GM12873 (cell line): ENCODE results near the gene GALNT16.

ENCODE experiments used
- TF ChIP-seq, protein P1 (sequence below): IDR thresholded peaks from 2 replicates; pipeline ENCODE4 v1.5.1; 2012; ENCODE audit warnings: low read depth, mild to moderate bottlenecking, moderate library complexity, low read length, control low read depth; ENCODE audit not compliant: insufficient read depth; ENCODE audit errors: missing control alignments

Gene GALNT16

DNA sequence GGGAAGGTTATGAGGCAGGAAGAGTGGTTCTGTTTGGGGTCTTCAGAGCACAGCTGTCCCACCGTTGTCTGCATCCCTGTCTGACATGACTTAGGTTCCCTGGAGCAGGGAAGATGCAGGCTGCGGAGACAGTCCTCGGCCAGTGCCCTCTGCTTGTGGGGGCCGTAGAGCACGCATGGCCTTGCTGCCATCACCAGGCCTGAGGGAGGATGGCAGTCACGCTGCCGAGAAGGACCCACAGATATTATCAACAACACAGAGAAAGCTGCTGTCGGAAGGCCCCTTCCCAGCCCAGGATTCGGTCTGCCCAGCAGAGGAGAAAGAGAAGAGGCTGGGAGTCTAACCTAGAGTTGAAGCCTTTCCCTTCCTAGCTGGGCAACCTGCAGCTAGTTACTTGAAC lies 103.1 kb downstream of the GALNT16 start:
- TF ChIP-seq, protein P1, sequence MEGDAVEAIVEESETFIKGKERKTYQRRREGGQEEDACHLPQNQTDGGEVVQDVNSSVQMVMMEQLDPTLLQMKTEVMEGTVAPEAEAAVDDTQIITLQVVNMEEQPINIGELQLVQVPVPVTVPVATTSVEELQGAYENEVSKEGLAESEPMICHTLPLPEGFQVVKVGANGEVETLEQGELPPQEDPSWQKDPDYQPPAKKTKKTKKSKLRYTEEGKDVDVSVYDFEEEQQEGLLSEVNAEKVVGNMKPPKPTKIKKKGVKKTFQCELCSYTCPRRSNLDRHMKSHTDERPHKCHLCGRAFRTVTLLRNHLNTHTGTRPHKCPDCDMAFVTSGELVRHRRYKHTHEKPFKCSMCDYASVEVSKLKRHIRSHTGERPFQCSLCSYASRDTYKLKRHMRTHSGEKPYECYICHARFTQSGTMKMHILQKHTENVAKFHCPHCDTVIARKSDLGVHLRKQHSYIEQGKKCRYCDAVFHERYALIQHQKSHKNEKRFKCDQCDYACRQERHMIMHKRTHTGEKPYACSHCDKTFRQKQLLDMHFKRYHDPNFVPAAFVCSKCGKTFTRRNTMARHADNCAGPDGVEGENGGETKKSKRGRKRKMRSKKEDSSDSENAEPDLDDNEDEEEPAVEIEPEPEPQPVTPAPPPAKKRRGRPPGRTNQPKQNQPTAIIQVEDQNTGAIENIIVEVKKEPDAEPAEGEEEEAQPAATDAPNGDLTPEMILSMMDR, result peak; percentile 28

GRCh38 chr14:69363964-69364363 lies 104.0 kb downstream of the GALNT16 start:
- TF ChIP-seq, protein P1, result no peak

GRCh38 chr14:69364378-69364777 lies 104.4 kb downstream of the GALNT16 start:
- TF ChIP-seq, protein P1, result no peak

DNA sequence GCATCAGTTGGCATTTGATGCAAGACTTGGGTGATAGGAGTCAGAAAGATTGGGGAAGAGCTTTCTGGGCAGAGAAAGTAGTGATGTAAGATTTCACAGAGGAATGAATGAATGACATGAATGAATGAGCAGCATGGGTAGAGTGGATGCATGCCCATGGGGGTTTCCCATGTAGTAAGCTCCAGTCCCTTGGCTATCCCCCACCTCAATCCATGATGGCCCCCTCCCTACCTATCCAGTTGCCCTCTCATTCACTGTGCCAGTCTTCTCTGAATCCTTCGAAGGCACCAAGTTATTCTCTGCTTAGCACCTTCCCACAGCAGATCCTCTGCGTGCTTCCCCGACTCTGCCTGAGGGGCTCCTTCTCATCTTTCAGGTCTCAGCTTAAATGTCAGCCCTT lies 106.1 kb downstream of the GALNT16 start:
- TF ChIP-seq, protein P1, result no peak

DNA sequence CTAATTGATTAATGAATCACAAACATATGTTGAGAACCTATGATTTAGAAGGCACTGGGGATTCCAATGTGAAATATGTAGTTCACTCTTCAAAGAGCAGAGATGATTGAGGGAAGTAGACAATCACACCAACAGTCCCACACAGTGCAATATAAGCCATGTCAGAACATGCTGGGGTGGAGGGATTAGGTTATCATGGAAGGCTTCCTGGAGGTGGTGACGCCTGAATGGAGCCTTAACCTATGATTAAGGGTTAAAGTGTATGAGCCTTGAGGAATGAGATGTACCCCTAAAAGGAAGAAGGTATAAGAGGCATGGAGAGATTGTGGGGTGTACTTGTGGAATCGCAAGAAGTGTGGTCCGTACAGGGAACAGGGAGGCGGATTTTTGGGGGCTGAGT lies 106.8 kb downstream of the GALNT16 start:
- TF ChIP-seq, protein P1, result no peak

DNA sequence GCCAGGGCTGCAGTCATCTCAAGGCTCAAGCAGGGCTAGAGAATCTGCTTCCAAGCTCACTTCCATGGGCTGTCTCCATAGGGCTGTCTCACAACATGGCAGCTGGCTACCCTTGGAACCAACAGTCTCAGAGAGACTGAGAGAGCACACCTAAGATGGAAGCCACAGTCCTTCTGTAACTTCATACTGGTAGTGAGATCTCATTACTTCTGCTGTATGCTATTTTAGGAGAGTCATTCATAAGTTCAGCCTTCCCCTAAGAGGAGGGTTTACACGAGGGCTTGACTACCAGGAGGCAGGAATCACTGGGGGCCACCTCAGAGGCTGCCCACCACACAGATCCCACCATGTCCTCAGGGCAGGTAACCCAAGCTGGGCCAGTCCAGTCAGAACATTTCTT lies 108.4 kb downstream of the GALNT16 start:
- TF ChIP-seq, protein P1, result no peak

DNA sequence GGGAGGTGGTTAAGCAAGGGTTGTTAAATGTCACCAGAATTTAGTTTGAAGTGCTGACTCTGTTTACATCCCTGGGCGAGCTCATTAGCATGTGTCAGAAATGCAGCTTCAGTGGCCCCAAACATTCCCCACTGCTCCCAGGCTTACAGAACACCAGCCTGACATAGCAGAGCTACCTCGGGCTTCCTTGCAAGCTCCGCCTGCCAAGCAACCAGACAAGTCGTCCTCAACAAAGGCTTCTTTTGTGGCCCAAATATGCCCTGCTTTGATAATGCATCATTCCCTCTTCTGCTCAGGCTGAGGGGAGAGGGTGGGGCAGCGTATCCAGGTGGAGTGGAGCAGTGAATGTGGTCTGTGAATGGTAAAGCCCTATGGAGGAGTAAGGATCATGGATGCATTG lies 110.1 kb downstream of the GALNT16 start:
- TF ChIP-seq, protein P1, result no peak
